Stimulated activated CD8-positive, alpha-beta memory T cell treated with anti-CD3 and anti-CD28 coated beads, Interleukin-4, amount 100 ng/mL, for 48 hours (primary cell): ENCODE data around the gene EXOC6.
A peak's percentile ranks its signal among the peaks of the same experiment; 100 is the strongest.

ENCODE experiments used
- DNase-seq: peaks from one replicate; pipeline ENCODE4 v3.0.0-alpha.2; 2020

The EXOC6 gene

GRCh38 chr10:92848441-92849233 is at the start of gene EXOC6:
EXOC6 (plus strand) TSS chr10:92848520; CDS start chr10:92848534, 14 bp downstream.
- peak; percentile 85 for DNase-seq

GRCh38 chr10:92799568-92799967 is 48.8 kb upstream of the EXOC6 start:
- DNase-seq: no peak

- no peak for DNase-seq
Measured at GRCh38 chr10:92800134-92800733, 48.1 kb upstream of the EXOC6 start.

GRCh38 chr10:92801978-92802872 is 46.1 kb upstream of the EXOC6 start:
- DNase-seq: no peak

- no peak for DNase-seq
Measured at GRCh38 chr10:92809840-92810239, 38.5 kb upstream of the EXOC6 start.

- no peak for DNase-seq
Measured at GRCh38 chr10:92810934-92811532, 37.3 kb upstream of the EXOC6 start.

- DNase-seq: no peak
Measured at GRCh38 chr10:92811986-92812385, 36.3 kb upstream of the EXOC6 start.

- DNase-seq: no peak
Measured at GRCh38 chr10:92813979-92814378, 34.3 kb upstream of the EXOC6 start.

- DNase-seq: no peak
Measured at GRCh38 chr10:92814790-92815189, 33.5 kb upstream of the EXOC6 start.

GRCh38 chr10:92816091-92816531 is 32.2 kb upstream of the EXOC6 start:
- no peak for DNase-seq

- no peak for DNase-seq
Measured at GRCh38 chr10:92822060-92822634, 26.2 kb upstream of the EXOC6 start.

GRCh38 chr10:92822964-92823363 is 25.4 kb upstream of the EXOC6 start:
- DNase-seq: no peak

- no peak for DNase-seq
Measured at GRCh38 chr10:92826061-92826460, 22.3 kb upstream of the EXOC6 start.

- no peak for DNase-seq
Measured at GRCh38 chr10:92826504-92826903, 21.8 kb upstream of the EXOC6 start.

- DNase-seq: no peak
Measured at GRCh38 chr10:92829042-92829785, 19.1 kb upstream of the EXOC6 start.

GRCh38 chr10:92829786-92830377 is 18.4 kb upstream of the EXOC6 start:
- DNase-seq: no peak

GRCh38 chr10:92830478-92831389 is 17.6 kb upstream of the EXOC6 start:
- DNase-seq: peak; percentile 47

GRCh38 chr10:92832121-92832520 is 16.2 kb upstream of the EXOC6 start:
- DNase-seq: no peak

GRCh38 chr10:92832998-92833650 is 15.2 kb upstream of the EXOC6 start:
- DNase-seq: no peak

GRCh38 chr10:92834331-92834730 is 14.0 kb upstream of the EXOC6 start:
- no peak for DNase-seq
